Effector memory CD4-positive, alpha-beta T cell (primary cell): ENCODE data around the gene PRKG1.
"Not testable (repeated sequence)": the region's sequence is repeated elsewhere in the genome, so short reads cannot be mapped to it uniquely, and the experiment has no call there.

Experiments used
- DNase-seq, 3 donors: peaks; one replicate each; pipeline ENCODE4 v3.0.0-alpha.2; 2020
- H3K27ac ChIP-seq: 2 replicates; pipeline ENCODE4 v1.7.0; 2013; ENCODE audit warnings: mild to moderate bottlenecking, low read length, moderate library complexity; ENCODE audit not compliant: insufficient read depth, poor library complexity, severe bottlenecking
- H3K27me3 ChIP-seq: replicated peaks from 2 replicates; pipeline ENCODE4 v1.7.0; 2013; ENCODE audit warnings: mild to moderate bottlenecking, low read length; ENCODE audit not compliant: insufficient read depth, control insufficient read depth, poor library complexity, severe bottlenecking
- H3K36me3 ChIP-seq: 2 replicates; pipeline ENCODE4 v1.7.0; 2013; ENCODE audit warnings: mild to moderate bottlenecking, low read length, moderate library complexity; ENCODE audit not compliant: control insufficient read depth, insufficient read depth
- H3K4me1 ChIP-seq: 2 replicates; pipeline ENCODE4 v1.7.0; 2013; ENCODE audit warnings: low read length, mild to moderate bottlenecking; ENCODE audit not compliant: control insufficient read depth, insufficient read depth, poor library complexity, severe bottlenecking
- H3K4me3 ChIP-seq: 2 replicates; pipeline ENCODE4 v1.7.0; 2013; ENCODE audit warnings: low read length, low read depth, mild to moderate bottlenecking; ENCODE audit not compliant: insufficient read depth, poor library complexity, severe bottlenecking
- H3K9me3 ChIP-seq: 2 replicates; pipeline ENCODE4 v1.7.0; 2013; ENCODE audit warnings: mild to moderate bottlenecking, low read length, moderate library complexity; ENCODE audit not compliant: control insufficient read depth

Gene PRKG1

GRCh38 chr10:52187521-52188258, 1113.4 kb downstream of the PRKG1 start:
- no peaks in the 10 kb centered on the region for H3K36me3 ChIP-seq
- H3K27ac ChIP-seq: no peak overlapping the region
- H3K9me3 ChIP-seq: no peaks in the 10 kb centered on the region
- no peak overlapping the region for H3K4me3 ChIP-seq
- H3K4me1 ChIP-seq: no peaks in the 10 kb centered on the region
- H3K27me3 ChIP-seq: no peaks in the 10 kb centered on the region
- no peak for DNase-seq

GRCh38 chr10:52191049-52191448, 1116.8 kb downstream of the PRKG1 start:
- Histone ChIP-seq H3K9me3 (no peaks in the 10 kb centered on the region), H3K27me3 (no peaks in the 10 kb centered on the region), H3K4me1 (no peaks in the 10 kb centered on the region), H3K36me3 (no peaks in the 10 kb centered on the region), H3K4me3 (no peak overlapping the region), H3K27ac (no peak overlapping the region)
- DNase-seq: no peak

- Histone ChIP-seq H3K27ac (no peak overlapping the region), H3K9me3 (no peaks in the 10 kb centered on the region)
These were observed 1119.9 kb downstream of the PRKG1 start for GRCh38 chr10:52194191-52194590.

GRCh38 chr10:52194716-52195115, 1120.4 kb downstream of the PRKG1 start:
- Histone ChIP-seq H3K27me3 (no peaks in the 10 kb centered on the region), H3K27ac (no peak overlapping the region), H3K9me3 (no peaks in the 10 kb centered on the region), H3K4me3 (no peak overlapping the region), H3K36me3 (no peaks in the 10 kb centered on the region), H3K4me1 (no peaks in the 10 kb centered on the region)
- no peak for DNase-seq

More at GRCh38 chr10:52194191-52194590, 1119.9 kb downstream of the PRKG1 start:
- no peak for DNase-seq
- H3K4me1 ChIP-seq: no peaks in the 10 kb centered on the region
- H3K4me3 ChIP-seq: no peak overlapping the region
- H3K27me3 ChIP-seq: no peaks in the 10 kb centered on the region
- H3K36me3 ChIP-seq: no peaks in the 10 kb centered on the region

- Histone ChIP-seq H3K27me3 (no peaks in the 10 kb centered on the region), H3K36me3 (no peaks in the 10 kb centered on the region), H3K9me3 (no peaks in the 10 kb centered on the region), H3K4me1 (no peaks in the 10 kb centered on the region), H3K27ac (no peak overlapping the region), H3K4me3 (no peak overlapping the region)
- no peak for DNase-seq
These were observed 1122.8 kb downstream of the PRKG1 start for GRCh38 chr10:52197098-52197497.

GRCh38 chr10:52198540-52198939, 1124.3 kb downstream of the PRKG1 start:
- no peak overlapping the region for H3K27ac ChIP-seq
- no peaks in the 10 kb centered on the region for H3K4me1 ChIP-seq
- H3K9me3 ChIP-seq: no peaks in the 10 kb centered on the region
- H3K4me3 ChIP-seq: no peak overlapping the region
- no peaks in the 10 kb centered on the region for H3K36me3 ChIP-seq
- DNase-seq: no peak
- H3K27me3 ChIP-seq: no peaks in the 10 kb centered on the region

GRCh38 chr10:52204906-52205305, 1130.6 kb downstream of the PRKG1 start:
- not testable (repeated sequence) for H3K9me3 ChIP-seq, H3K27ac ChIP-seq, H3K36me3 ChIP-seq, DNase-seq, H3K27me3 ChIP-seq, H3K4me3 ChIP-seq, H3K4me1 ChIP-seq

- H3K36me3 ChIP-seq: no peaks in the 10 kb centered on the region
- no peak overlapping the region for H3K27ac ChIP-seq
- no peak overlapping the region for H3K4me3 ChIP-seq
- no peak for DNase-seq
- H3K9me3 ChIP-seq: no peaks in the 10 kb centered on the region
- no peaks in the 10 kb centered on the region for H3K27me3 ChIP-seq
- no peaks in the 10 kb centered on the region for H3K4me1 ChIP-seq
These were observed 1134.1 kb downstream of the PRKG1 start for GRCh38 chr10:52208365-52208764.

GRCh38 chr10:52210161-52210560, 1135.9 kb downstream of the PRKG1 start:
- Histone ChIP-seq H3K27ac (no peak overlapping the region), H3K27me3 (no peaks in the 10 kb centered on the region), H3K36me3 (no peaks in the 10 kb centered on the region), H3K4me1 (no peaks in the 10 kb centered on the region), H3K9me3 (no peaks in the 10 kb centered on the region), H3K4me3 (no peak overlapping the region)
- DNase-seq: no peak

GRCh38 chr10:52212062-52212461, 1137.8 kb downstream of the PRKG1 start:
- H3K9me3 ChIP-seq: no peaks in the 10 kb centered on the region
- H3K27ac ChIP-seq: no peak overlapping the region
- H3K27me3 ChIP-seq: no peaks in the 10 kb centered on the region
- no peak overlapping the region for H3K4me3 ChIP-seq
- no peaks in the 10 kb centered on the region for H3K4me1 ChIP-seq
- DNase-seq: no peak
- no peaks in the 10 kb centered on the region for H3K36me3 ChIP-seq
